Anterior cingulate cortex (tissue), 58 donors: ENCODE data around the gene HMGCLL1.

Experiments used
- DNase-seq, 58 donors: peaks; one replicate each; lab custom pipeline; 2025; lab: John Stamatoyannopoulos, UW

The HMGCLL1 gene

GRCh38 chr6:55447891-55448290, 131.1 kb downstream of the HMGCLL1 start:
- DNase-seq: no peak

GRCh38 chr6:55445648-55446204, 133.3 kb downstream of the HMGCLL1 start:
- no peak for DNase-seq

GRCh38 chr6:55443238-55444134, 135.5 kb downstream of the HMGCLL1 start:
- DNase-seq: no peak

- DNase-seq: no peak
These were observed 140.8 kb downstream of the HMGCLL1 start for GRCh38 chr6:55438203-55438602.

- no peak for DNase-seq
These were observed 141.9 kb downstream of the HMGCLL1 start for GRCh38 chr6:55437141-55437540.

- no peak for DNase-seq
These were observed 145.4 kb downstream of the HMGCLL1 start for GRCh38 chr6:55433446-55434130.

GRCh38 chr6:55423933-55424332, 155.1 kb downstream of the HMGCLL1 start:
- DNase-seq: no peak

- no peak for DNase-seq
These were observed 168.3 kb downstream of the HMGCLL1 start for GRCh38 chr6:55410674-55411073.

- DNase-seq: no peak
These were observed 173.3 kb downstream of the HMGCLL1 start for GRCh38 chr6:55405474-55406235.

- DNase-seq: no peak
These were observed 179.6 kb downstream of the HMGCLL1 start for GRCh38 chr6:55399351-55399750.

- DNase-seq: no peak
These were observed 181.0 kb downstream of the HMGCLL1 start for GRCh38 chr6:55397986-55398385.

GRCh38 chr6:55395871-55396270, 183.1 kb downstream of the HMGCLL1 start:
- DNase-seq: no peak

- peak in 3 of 58 donors; percentile 0 to 11 (median 1) for DNase-seq
These were observed 190.8 kb downstream of the HMGCLL1 start for GRCh38 chr6:55388211-55388610.
